Kidney (tissue), 14 donors: ENCODE results near the gene NT5DC2. TPM values are rescaled to one million over a fixed set of nuclear protein-coding genes. Genes with fewer than 3 reads are reported as not detected.
"Not testable (repeated sequence)": the region's sequence is repeated elsewhere in the genome, so short reads cannot be mapped to it uniquely, and the experiment has no call there.

Experiments
- DNase-seq, 5 donors: peaks; one replicate each; pipeline ENCODE4 v3.0.0-alpha.2; 2013 to 2020
- FAIRE-seq: peaks from 2 replicates; lab custom pipeline; 2012; peaks lifted over from hg19 to GRCh38; lab: Jason Lieb, UNC
- H3K27ac ChIP-seq, 2 donors: one replicate each; pipeline ENCODE4 v1.7.0; 2013; ENCODE audit warnings: low read depth in 2 of 2, low read length in 2 of 2, inconsistent platforms in 1 of 2
- H3K27me3 ChIP-seq: one replicate; pipeline ENCODE4 v1.7.1; 2013; ENCODE audit warnings: low read length, inconsistent platforms; ENCODE audit not compliant: control insufficient read depth, insufficient read depth
- H3K36me3 ChIP-seq, 3 donors: one replicate each; pipeline versions ENCODE4 v1.7.0 to v1.7.1; 2013; ENCODE audit warnings: low read length in 3 of 3, control low read depth in 1 of 3, inconsistent platforms in 1 of 3; ENCODE audit not compliant: insufficient read depth in 3 of 3, control insufficient read depth in 2 of 3
- H3K4me1 ChIP-seq, 3 donors: one replicate each; pipeline versions ENCODE4 v1.7.0 to v1.7.1; 2013; ENCODE audit warnings: low read length in 3 of 3, inconsistent platforms in 1 of 3, low read depth in 1 of 3; ENCODE audit not compliant: control insufficient read depth in 2 of 3, insufficient read depth in 2 of 3
- H3K4me3 ChIP-seq, 3 donors: one replicate each; pipeline versions ENCODE4 v1.7.0 to v1.8.1; 2013; ENCODE audit warnings: low read length in 3 of 3, control low read depth in 1 of 3, inconsistent platforms in 1 of 3
- H3K9ac ChIP-seq, 3 donors: one replicate each; pipeline versions ENCODE4 v1.7.0 to v1.7.1; 2013; ENCODE audit warnings: low read length in 3 of 3, control low read depth in 1 of 3, inconsistent platforms in 1 of 3
- H3K9me3 ChIP-seq, 3 donors: one replicate each; pipeline versions ENCODE4 v1.7.0 to v1.7.1; 2013; ENCODE audit warnings: low read length in 3 of 3, control low read depth in 1 of 3, inconsistent platforms in 1 of 3; ENCODE audit not compliant: control insufficient read depth in 2 of 3, insufficient read depth in 1 of 3
- CTCF ChIP-seq: IDR thresholded peaks from 3 replicates; pipeline ENCODE4 v1.5.1; 2012; ENCODE audit warnings: mild to moderate bottlenecking, moderate library complexity, borderline replicate concordance; ENCODE audit not compliant: insufficient read depth; ENCODE audit errors: extremely low read depth
- intact Hi-C: fragments of 100-400 bp; cut with DNase I; formaldehyde crosslinking; loops from one replicate; pipeline ENCODE4 v1.11.1; 2022
- polyA plus RNA-seq: library from polyadenylated mRNA; stranded (reverse); fragments of 350-450 nt; fragmentation: Illumina TruSeq; extraction: RNeasy Lipid Tissue Mini Kit (QIAGEN cat#74804); gene quantifications from one replicate; pipeline ENCODE4 v1.2.3, GENCODE V29; 2014; ENCODE audit warnings: low read depth, low replicate concordance; ENCODE audit not compliant: insufficient read depth
- total RNA-seq: library from RNA; stranded (reverse); fragmentation: NEBNext Ultra II Directional; extraction: Animal tissue kit (Norgen Biotek cat#: 25700); gene quantifications from one replicate; pipeline ENCODE4 v1.2.1, GENCODE V29; 2021
- donor health status: control.
- donor health status: control.
- donor health status: control.
- donor health status: control.
- donor health status: control.
- donor health status: DM: yes; HTN: yes; CAD: no.
- donor health status: Normal renal cell carcinoma (clear cell type).

The NT5DC2 gene
- total and polyA plus RNA-seq, 2 donors from 2014 or later, result 47.3 to 75.7 TPM

GRCh38 chr3:52527732-52528585 lies 5.7 kb downstream of the NT5DC2 start:
- H3K36me3 ChIP-seq, result peaks cover 0 to 2% (median 2%) of the 10 kb centered on the region in 3 donors
- no peak for FAIRE-seq
- H3K9me3 ChIP-seq, result no peaks in the 10 kb centered on the region
- TF ChIP-seq CTCF, result no peak
- no peak overlapping the region for H3K4me3 ChIP-seq
- no peak overlapping the region for H3K27ac ChIP-seq
- intact Hi-C loops, result no loop called here
- peak in 1 of 5 donors; percentile 71 for DNase-seq
- H3K27me3 ChIP-seq, result no peaks in the 10 kb centered on the region
- peaks cover 0 to 28% (median 5%) of the 10 kb centered on the region in 3 donors for H3K4me1 ChIP-seq
- no peak overlapping the region for H3K9ac ChIP-seq

GRCh38 chr3:52527039-52527731 lies 6.5 kb downstream of the NT5DC2 start:
- intact Hi-C loops, result no loop called here
- no peak overlapping the region for H3K9ac ChIP-seq
- H3K9me3 ChIP-seq, result no peaks in the 10 kb centered on the region
- TF ChIP-seq CTCF, result no peak
- FAIRE-seq, result no peak
- no peaks in the 10 kb centered on the region for H3K27me3 ChIP-seq
- H3K4me3 ChIP-seq, result no peak overlapping the region
- peak in 2 of 5 donors; percentile 37 to 55 for DNase-seq
- H3K4me1 ChIP-seq, result peaks cover 0 to 24% (median 5%) of the 10 kb centered on the region in 3 donors
- peak overlapping the region in 1 of 2 donors; percentile 23 for H3K27ac ChIP-seq
- peaks cover 0 to 2% (median 2%) of the 10 kb centered on the region in 3 donors for H3K36me3 ChIP-seq

DNA sequence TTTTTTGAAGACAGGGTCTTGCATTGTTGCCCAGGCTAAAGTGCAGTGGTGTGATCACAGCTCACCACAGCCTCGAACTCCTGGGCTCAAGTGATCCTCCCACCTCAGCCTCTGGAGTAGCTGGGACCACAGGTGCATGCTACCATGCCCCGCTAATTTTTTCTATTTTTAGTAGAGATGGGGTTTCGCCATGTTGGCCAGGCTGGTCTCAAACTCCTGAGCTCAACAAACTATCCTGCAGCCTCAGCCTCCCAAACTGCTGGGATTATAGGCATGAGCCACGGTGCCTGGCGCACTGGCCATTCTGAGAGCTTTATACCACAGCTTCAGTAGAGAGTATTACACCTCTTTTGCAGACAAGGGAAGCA lies 7.0 kb downstream of the NT5DC2 start:
- H3K27me3 ChIP-seq, FAIRE-seq, DNase-seq, H3K36me3 ChIP-seq, intact Hi-C loops, H3K9ac ChIP-seq, H3K9me3 ChIP-seq, H3K4me3 ChIP-seq: not testable (repeated sequence)
- Histone ChIP-seq H3K27ac (peak overlapping the region; percentile 11 to 87), H3K4me1 (peaks cover 0 to 24% (median 5%) of the 10 kb centered on the region in 3 donors)
